Choroid plexus epithelial cell (primary cell): ENCODE data around the gene SNX14.

Source experiments
- DNase-seq: peaks from one replicate; pipeline ENCODE4 v3.0.0-alpha.2; 2010; ENCODE audit warnings: low read depth
- H3K4me3 ChIP-seq: 2 replicates; pipeline ENCODE4 v1.5.1; 2011; ENCODE audit warnings: low read depth, mild to moderate bottlenecking, control low read depth, low read length, moderate library complexity
- TF ChIP-seq, protein P1 (sequence below): conservative IDR thresholded peaks from 2 replicates; pipeline ENCODE4 v1.5.1; 2011; ENCODE audit warnings: low read depth, mild to moderate bottlenecking, control low read depth, inconsistent platforms, low read length, moderate library complexity

The SNX14 gene

DNA sequence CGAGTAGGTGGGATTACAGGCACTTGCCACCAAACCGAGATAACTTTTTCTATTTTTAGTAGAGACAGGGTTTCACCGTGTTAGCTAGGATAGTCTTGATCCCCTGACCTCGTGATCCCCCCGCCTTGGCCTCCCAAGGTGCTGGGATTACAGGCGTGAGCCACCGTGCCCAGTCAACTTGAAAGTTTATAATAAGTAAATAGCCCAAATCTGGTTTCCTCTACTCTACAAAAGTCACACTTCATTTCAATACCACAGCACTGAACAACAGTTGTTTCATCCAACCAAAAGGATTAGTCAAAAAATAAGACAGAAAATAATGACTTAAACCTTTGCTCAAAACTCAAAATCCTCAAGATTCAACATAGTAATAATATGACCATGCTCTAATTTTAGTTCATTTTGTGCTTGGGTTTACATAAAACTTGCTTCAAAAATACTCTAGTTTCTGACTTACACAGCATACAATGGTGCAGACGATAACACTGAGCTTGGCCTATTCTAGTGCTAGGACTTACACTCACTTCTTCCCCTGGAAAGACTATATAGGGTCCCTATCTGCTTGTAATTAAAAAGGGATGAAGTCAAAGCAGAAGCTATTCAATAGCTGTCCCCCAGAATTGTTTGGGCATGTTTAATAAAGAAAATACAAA, 87.1 kb downstream of the SNX14 start:
- TF ChIP-seq, protein P1, sequence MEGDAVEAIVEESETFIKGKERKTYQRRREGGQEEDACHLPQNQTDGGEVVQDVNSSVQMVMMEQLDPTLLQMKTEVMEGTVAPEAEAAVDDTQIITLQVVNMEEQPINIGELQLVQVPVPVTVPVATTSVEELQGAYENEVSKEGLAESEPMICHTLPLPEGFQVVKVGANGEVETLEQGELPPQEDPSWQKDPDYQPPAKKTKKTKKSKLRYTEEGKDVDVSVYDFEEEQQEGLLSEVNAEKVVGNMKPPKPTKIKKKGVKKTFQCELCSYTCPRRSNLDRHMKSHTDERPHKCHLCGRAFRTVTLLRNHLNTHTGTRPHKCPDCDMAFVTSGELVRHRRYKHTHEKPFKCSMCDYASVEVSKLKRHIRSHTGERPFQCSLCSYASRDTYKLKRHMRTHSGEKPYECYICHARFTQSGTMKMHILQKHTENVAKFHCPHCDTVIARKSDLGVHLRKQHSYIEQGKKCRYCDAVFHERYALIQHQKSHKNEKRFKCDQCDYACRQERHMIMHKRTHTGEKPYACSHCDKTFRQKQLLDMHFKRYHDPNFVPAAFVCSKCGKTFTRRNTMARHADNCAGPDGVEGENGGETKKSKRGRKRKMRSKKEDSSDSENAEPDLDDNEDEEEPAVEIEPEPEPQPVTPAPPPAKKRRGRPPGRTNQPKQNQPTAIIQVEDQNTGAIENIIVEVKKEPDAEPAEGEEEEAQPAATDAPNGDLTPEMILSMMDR, result no peak
- H3K4me3 ChIP-seq, result no peak overlapping the region
- DNase-seq, result no peak

DNA sequence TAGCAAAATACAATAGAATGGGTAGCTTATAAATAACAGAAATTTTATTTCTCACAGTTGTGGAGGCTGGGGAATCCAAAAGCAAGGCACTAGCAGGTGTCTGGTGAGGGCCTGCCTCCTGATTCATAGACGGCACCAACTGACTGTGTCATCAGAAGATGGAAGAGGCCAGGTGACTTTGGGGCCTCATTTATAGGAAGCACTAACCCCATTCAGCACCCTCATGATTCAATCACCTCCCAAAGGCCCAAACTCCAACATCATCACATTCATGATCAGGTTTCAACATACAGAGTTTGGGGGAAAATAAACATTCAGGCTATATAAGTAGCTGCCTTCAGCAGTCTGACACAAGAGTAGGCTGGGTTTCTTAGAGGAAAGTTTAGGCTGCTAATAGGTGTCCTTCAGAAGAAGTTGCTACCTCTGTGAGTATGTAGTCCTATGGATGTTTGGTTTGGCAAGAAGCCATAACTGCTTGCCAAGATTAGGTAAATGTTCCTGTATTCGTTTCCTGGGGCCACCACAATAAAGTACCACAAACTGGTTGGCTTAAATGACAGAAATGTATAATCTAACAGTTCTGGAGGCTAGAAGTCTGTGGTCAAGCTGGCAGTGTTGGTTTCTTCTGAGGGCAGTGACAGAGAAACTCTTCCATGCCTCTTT, 94.9 kb downstream of the SNX14 start:
- no peak overlapping the region for H3K4me3 ChIP-seq
- TF ChIP-seq, protein P1, result no peak
- peak; percentile 65 for DNase-seq

DNA sequence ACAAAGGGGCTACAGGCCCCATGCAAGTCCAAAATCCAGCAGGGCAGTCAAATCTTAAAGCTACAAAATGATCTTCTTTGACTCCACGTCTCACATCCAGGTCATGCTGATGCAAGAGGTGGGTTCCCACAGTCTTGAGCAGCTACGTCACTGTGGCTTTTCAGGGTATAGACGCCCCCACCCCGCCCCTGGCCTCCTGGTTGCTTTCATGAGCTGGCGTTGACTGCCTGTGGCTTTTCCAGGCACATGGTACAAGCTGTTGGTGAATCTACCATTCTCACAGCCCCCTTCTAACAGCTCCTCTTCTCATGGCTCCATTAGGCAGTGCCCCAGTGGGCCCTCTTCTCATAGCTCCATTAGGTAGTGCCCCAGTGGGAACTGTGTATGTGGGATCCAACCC, 96.8 kb downstream of the SNX14 start:
- H3K4me3 ChIP-seq, result no peak overlapping the region
- no peak for DNase-seq
- TF ChIP-seq, protein P1, result no peak

DNA sequence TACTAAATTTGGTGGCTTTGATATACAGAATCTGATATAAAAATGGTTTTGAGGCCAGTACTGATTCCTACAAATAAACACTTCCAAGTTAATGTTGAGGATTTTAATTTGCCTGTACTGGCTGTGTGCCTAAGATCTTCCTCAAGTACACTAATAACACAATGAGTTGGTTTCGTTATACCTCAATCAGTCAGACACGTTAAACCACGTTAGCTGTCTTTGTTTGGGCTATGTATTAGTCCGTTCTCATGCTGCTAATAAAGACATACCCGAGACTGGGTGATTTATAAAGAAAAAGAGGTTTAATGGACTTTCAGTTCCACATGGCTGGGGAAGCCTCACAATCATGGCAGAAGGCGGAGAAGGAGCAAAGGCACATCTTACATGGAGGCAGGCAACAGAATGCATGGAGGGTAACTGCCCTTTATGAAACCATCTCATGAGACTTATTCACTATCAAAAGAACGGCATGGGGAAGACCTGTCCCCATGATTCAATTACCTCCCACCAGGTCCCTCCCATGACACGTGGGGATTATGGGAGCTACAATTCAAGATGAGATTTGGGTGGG, 97.6 kb downstream of the SNX14 start:
- H3K4me3 ChIP-seq, result no peak overlapping the region
- DNase-seq, result no peak
- TF ChIP-seq, protein P1, result no peak

DNA sequence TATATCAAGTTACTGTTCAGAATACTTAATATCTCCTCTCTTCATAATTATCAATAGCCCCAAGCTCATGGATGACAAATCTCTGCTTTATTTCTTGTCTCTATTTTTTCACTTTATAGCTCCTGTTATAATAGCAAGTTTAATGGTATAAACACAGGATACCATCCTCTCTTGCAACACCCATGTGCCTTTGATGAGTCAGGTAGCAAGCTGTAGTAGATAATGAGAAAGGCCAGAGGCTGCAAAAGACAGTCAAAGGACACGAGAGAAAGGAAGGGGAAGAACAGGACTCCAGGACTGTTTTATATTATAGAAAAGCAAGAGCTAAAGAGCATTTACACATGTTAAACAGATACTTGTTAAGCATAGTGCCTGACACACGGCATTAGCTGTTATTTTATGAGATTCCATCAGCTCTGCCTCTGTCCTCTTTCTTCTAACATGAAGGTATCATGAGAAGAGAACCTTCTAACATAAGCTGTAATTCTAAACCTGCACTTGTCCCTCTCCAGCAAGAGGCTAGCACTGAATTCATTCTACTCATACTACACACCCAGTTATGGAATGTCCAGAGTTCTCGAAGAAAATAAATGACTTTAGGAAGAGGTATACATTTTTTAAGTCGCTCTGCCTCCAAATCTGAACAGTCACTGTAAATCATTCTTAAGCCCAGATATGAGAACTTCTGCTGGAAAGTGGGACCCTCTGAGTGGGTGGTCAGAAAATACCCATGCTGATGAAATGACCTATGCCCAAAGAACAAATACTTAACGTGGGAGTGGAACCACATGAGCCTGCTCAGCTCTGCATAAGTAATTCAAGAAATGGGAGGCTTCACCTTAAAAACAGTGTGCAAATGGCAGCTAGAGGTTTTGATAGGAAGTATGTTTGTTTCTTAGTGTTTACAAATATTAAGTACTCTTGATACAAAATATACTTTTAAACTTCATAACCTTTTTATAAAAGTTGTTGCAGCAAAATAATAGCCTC, 98.8 kb downstream of the SNX14 start:
- peak; percentile 57 for DNase-seq
- H3K4me3 ChIP-seq, result no peak overlapping the region
- TF ChIP-seq, protein P1, result no peak

DNA sequence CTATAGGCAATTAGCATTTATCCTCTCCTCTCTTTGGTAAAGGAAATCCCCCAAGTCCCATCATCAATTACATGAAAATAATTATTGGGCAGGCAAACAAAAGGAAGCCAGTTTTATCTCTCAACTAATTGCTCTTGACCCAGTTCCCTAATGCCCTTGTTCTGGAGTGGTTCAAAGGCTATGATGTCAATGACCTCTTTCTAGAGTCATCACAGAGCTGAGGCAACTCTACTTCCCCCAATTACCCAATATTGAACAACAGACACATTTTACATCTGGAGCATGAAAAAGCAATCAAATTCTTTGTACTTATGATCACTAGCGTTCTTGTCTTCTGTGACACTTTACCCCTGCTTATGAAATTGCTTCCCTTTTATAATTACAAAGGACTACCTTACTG, 100.3 kb downstream of the SNX14 start:
- no peak for DNase-seq
- TF ChIP-seq, protein P1, result no peak
- H3K4me3 ChIP-seq, result no peak overlapping the region
